HepG2 (cell line): ENCODE measurements around the gene LPIN3. TPM values are rescaled to one million over a fixed set of nuclear protein-coding genes. Genes with fewer than 3 reads are reported as not detected.

Experiments
- ATAC-seq: fragments of 200-7000 bp; cut with Tn5 transposase; 3 replicates; pipeline ENCODE4 v1.9.1; 2020; ENCODE audit warnings: mild to moderate bottlenecking, moderate library complexity
- BruUV-seq: library from RNA; stranded (reverse); fragments of 400-500 nt; replicated peaks from 2 replicates; lab custom pipeline; 2021; lab: Mats Ljungman, UMichigan
- CTCF ChIA-PET: fragments of 300-600 bp; formaldehyde crosslinking; extraction: SDS; loops from one replicate; lab custom pipeline; 2021; ENCODE audit warnings: low total read pairs, inconsistent platforms, low intra/inter-chr PET ratio; lab: Yijun Ruan, JAX
- POLR2A ChIA-PET: fragments of 350-600 bp; sonication (Branson Sonifier 250); formaldehyde crosslinking; loops from one replicate; lab custom pipeline; 2020; ENCODE audit warnings: antibody characterized with exemption, inconsistent platforms; lab: Yijun Ruan, JAX
- DNase-seq: peaks from one replicate; pipeline ENCODE4 v3.0.0-alpha.2; 2015; ENCODE audit warnings: low spot score
- FAIRE-seq: peaks from 3 replicates; lab custom pipeline; 2011; peaks lifted over from hg19 to GRCh38; lab: Jason Lieb, UNC
- H2AFZ ChIP-seq: one replicate; pipeline ENCODE4 v1.6.1; 2011; ENCODE audit warnings: low read length, inconsistent platforms
- H3K27ac ChIP-seq: fragments of 300-600 bp; 3 replicates; pipeline ENCODE4 v1.8.0; 2011; ENCODE audit warnings: mixed run types, mild to moderate bottlenecking, mixed read lengths, low read length, inconsistent platforms; ENCODE audit not compliant: insufficient read depth; ENCODE audit errors: extremely low read length
- H3K27me3 ChIP-seq, 2 experiments: fragments of 200-600 bp in 1 of 2; 2 replicates in 1 of 2; 3 replicates in 1 of 2; pipeline versions ENCODE4 v1.6.0 to v1.8.0; 2011; ENCODE audit warnings: low read length in 2 of 2, mild to moderate bottlenecking in 2 of 2, moderate library complexity in 2 of 2, inconsistent platforms in 1 of 2; ENCODE audit not compliant: insufficient read depth in 2 of 2, control insufficient read depth in 1 of 2
- H3K36me3 ChIP-seq, 2 experiments: fragments of 200-600 bp in 1 of 2; replicated peaks in 1 of 2; 2 replicates in 1 of 2; 3 replicates in 1 of 2; pipeline versions ENCODE4 v1.5.1 to v1.8.0; 2011; ENCODE audit warnings: low read length in 2 of 2, inconsistent platforms in 1 of 2; ENCODE audit not compliant: insufficient read depth in 2 of 2, control insufficient read depth in 1 of 2
- H3K4me1 ChIP-seq: 2 replicates; pipeline ENCODE4 v1.5.1; 2012; ENCODE audit warnings: low read length, inconsistent platforms; ENCODE audit not compliant: insufficient read depth
- H3K4me2 ChIP-seq: 2 replicates; pipeline ENCODE4 v1.6.0; 2011; ENCODE audit warnings: low read depth, low read length, inconsistent platforms
- H3K4me3 ChIP-seq, 3 experiments: fragments of 200-600 bp in 1 of 3; sonication (generic), shearing (Covaris generic) in 1 of 3; replicated peaks in 1 of 3; 2 replicates each; pipeline ENCODE4 v1.5.1; 2011 to 2016; ENCODE audit warnings: low read length in 3 of 3, inconsistent platforms in 2 of 3, low read depth in 2 of 3, mild to moderate bottlenecking in 2 of 3, control low read depth in 1 of 3, mixed read lengths in 1 of 3; ENCODE audit not compliant: insufficient read depth in 1 of 3
- H3K79me2 ChIP-seq: one replicate; pipeline ENCODE4 v1.6.1; 2011; ENCODE audit warnings: low read length, inconsistent platforms; ENCODE audit not compliant: insufficient read depth
- H3K9ac ChIP-seq: 2 replicates; pipeline ENCODE4 v1.6.0; 2011; ENCODE audit warnings: mild to moderate bottlenecking, low read depth, low read length, inconsistent platforms; ENCODE audit not compliant: insufficient read depth
- H3K9me3 ChIP-seq: 2 replicates; pipeline ENCODE4 v1.5.1; 2012; ENCODE audit warnings: mild to moderate bottlenecking, low read length
- H4K20me1 ChIP-seq: 2 replicates; pipeline ENCODE4 v1.6.0; 2011; ENCODE audit warnings: inconsistent platforms, mild to moderate bottlenecking, low read length, moderate library complexity; ENCODE audit not compliant: insufficient read depth
- CREM ChIP-seq, 2 experiments: sonication (generic) in 1 of 2; formaldehyde crosslinking in 1 of 2; IDR thresholded peaks; 2 replicates each; pipeline versions ENCODE4 v1.4.0 to v1.6.1; 2016 to 2020; ENCODE audit warnings: antibody characterized with exemption in 1 of 2, mild to moderate bottlenecking in 1 of 2, missing genetic modification reagents in 1 of 2
- ETV6 ChIP-seq: sonication (generic); formaldehyde crosslinking; conservative IDR thresholded peaks from 2 replicates; pipeline ENCODE4 v1.4.0; 2020; ENCODE audit warnings: missing genetic modification reagents
- FOXO1 ChIP-seq: sonication (generic); formaldehyde crosslinking; IDR thresholded peaks from 2 replicates; pipeline ENCODE4 v1.4.0; 2020; ENCODE audit warnings: missing genetic modification reagents
- JDP2 ChIP-seq: sonication (generic); formaldehyde crosslinking; IDR thresholded peaks from 2 replicates; pipeline ENCODE4 v1.8.1; 2022; ENCODE audit warnings: missing genetic modification reagents, borderline replicate concordance
- PHF8 ChIP-seq: sonication (generic); formaldehyde crosslinking; IDR thresholded peaks from 2 replicates; pipeline ENCODE4 v1.5.0; 2020; ENCODE audit warnings: missing genetic modification reagents
- ZBTB21 ChIP-seq: sonication (generic); formaldehyde crosslinking; IDR thresholded peaks from 2 replicates; pipeline ENCODE4 v1.4.0; 2020; ENCODE audit warnings: missing genetic modification reagents
- ZNF572 ChIP-seq: sonication (generic); formaldehyde crosslinking; IDR thresholded peaks from 2 replicates; pipeline ENCODE4 v1.5.1; 2020; ENCODE audit warnings: mild to moderate bottlenecking, missing genetic modification reagents
- ZSCAN20 ChIP-seq: sonication (generic); formaldehyde crosslinking; IDR thresholded peaks from 2 replicates; pipeline ENCODE4 v1.4.0; 2020; ENCODE audit warnings: missing genetic modification reagents, mild to moderate bottlenecking, borderline replicate concordance
- WGBS: methylation state at CpG from one replicate; pipeline ENCODE4 v1.1.6; 2017; ENCODE audit warnings: low lambda C conversion rate; 5-methylcytosine and 5-hydroxymethylcytosine counted together
- in situ Hi-C: cut with HindIII; loops from 2 replicates; pipeline ENCODE4 v1.10.0; 2017; ENCODE audit warnings: low pct_unique_long_range_greater_than_20kb; ENCODE audit not compliant: extremely low pct_ligation_motif_present
- intact Hi-C: fragments of 100-400 bp; cut with micrococcal nuclease; formaldehyde crosslinking; loops from one replicate; pipeline ENCODE4 v1.10.0; 2022; ENCODE audit not compliant: unreplicated experiment
- polyA plus RNA-seq, 8 experiments: library from polyadenylated mRNA; depleted of rRNA in 3 of 8; stranded (reverse) in 7 of 8; unstranded in 1 of 8; fragments of >200 nt; fragmentation: Illumina TruSeq in 4 of 8; extraction: Trizol in 4 of 8; gene quantifications; 2 replicates each; pipeline versions ENCODE4 v1.2.1 to v1.2.3, GENCODE V29; 2011 to 2016; ENCODE audit warnings: low read depth in 4 of 8, missing spikeins in 1 of 8, mixed read lengths in 1 of 8; ENCODE audit not compliant: insufficient read depth in 1 of 8
- total RNA-seq, 5 experiments: library from RNA; depleted of rRNA; stranded (reverse); fragments of >200 nt; fragmentation: Illumina TruSeq; extraction: Trizol; gene quantifications; 2 replicates each; pipeline ENCODE4 v1.2.3, GENCODE V29; 2016; ENCODE audit warnings: low read depth in 1 of 5
- TF ChIP-seq, protein P1 (sequence below): sonication (generic); formaldehyde crosslinking; IDR thresholded peaks from 2 replicates; pipeline ENCODE4 v1.4.0; 2020; ENCODE audit warnings: missing genetic modification reagents
- TF ChIP-seq, protein P2 (sequence below): sonication (generic); formaldehyde crosslinking; IDR thresholded peaks from 2 replicates; pipeline ENCODE4 v1.4.0; 2020; ENCODE audit warnings: missing genetic modification reagents, borderline replicate concordance
- TF ChIP-seq, protein P3 (sequence below): sonication (generic); formaldehyde crosslinking; conservative IDR thresholded peaks from 2 replicates; pipeline ENCODE4 v1.4.0; 2020; ENCODE audit warnings: missing genetic modification reagents
- TF ChIP-seq, protein P4 (sequence below): sonication (generic); formaldehyde crosslinking; IDR thresholded peaks from 2 replicates; pipeline ENCODE4 v1.9.0; 2021; ENCODE audit warnings: missing genetic modification reagents, borderline replicate concordance

The LPIN3 gene
- total and polyA plus RNA-seq, 2 of the 13 experiments (the other 11 are each of a cell fraction or from before 2014, with no cell fraction given): 14.2 to 28.6 TPM

DNA sequence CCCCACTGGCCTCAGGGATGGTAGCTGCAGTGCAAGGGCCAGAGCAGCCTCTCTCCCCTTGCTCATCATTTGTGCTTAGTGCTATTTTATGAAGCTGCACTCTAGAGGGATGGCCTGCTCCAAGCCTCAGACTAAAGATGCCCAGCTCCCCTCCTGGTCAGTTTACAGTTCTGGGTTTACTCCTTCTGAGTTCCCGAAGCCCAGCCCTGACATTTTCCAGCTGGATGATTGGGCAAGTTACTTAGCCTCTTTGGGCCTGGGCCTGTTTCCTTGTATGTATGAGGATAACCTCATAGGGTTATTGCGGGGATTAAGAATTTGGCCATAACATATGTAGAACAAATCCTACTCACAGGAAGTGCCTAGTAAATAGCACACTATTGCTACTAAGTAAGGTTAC, 57.8 kb downstream of the LPIN3 start:
- Histone ChIP-seq H3K4me2 (no peak overlapping the region), H4K20me1 (no peaks in the 10 kb centered on the region), H3K27ac (no peak overlapping the region), H2AFZ (no peak overlapping the region)
- BruUV-seq: no TSS peak
- ATAC-seq: 0 out of 3 replicates have a peak, but pooled peaks have one; percentile 2
- intact Hi-C loops: no loop called here
- CTCF ChIA-PET: no interaction called here
- FAIRE-seq: no peak
- TF ChIP-seq ZBTB21 (CRISPR knock-in tag) (no peak), CREM (IDR thresholded peaks at IDR 0.05) (no peak), CREM (CRISPR knock-in tag; IDR thresholded peaks at IDR 0.05) (no peak), ETV6 (no peak), PHF8 (no peak), JDP2 (CRISPR knock-in tag) (no peak), ZSCAN20 (CRISPR knock-in tag) (no peak), ZNF572 (CRISPR knock-in tag) (no peak), FOXO1 (no peak)
- TF ChIP-seq, protein P1, sequence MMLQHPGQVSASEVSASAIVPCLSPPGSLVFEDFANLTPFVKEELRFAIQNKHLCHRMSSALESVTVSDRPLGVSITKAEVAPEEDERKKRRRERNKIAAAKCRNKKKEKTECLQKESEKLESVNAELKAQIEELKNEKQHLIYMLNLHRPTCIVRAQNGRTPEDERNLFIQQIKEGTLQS (CRISPR knock-in tag): no peak
- TF ChIP-seq, protein P2, sequence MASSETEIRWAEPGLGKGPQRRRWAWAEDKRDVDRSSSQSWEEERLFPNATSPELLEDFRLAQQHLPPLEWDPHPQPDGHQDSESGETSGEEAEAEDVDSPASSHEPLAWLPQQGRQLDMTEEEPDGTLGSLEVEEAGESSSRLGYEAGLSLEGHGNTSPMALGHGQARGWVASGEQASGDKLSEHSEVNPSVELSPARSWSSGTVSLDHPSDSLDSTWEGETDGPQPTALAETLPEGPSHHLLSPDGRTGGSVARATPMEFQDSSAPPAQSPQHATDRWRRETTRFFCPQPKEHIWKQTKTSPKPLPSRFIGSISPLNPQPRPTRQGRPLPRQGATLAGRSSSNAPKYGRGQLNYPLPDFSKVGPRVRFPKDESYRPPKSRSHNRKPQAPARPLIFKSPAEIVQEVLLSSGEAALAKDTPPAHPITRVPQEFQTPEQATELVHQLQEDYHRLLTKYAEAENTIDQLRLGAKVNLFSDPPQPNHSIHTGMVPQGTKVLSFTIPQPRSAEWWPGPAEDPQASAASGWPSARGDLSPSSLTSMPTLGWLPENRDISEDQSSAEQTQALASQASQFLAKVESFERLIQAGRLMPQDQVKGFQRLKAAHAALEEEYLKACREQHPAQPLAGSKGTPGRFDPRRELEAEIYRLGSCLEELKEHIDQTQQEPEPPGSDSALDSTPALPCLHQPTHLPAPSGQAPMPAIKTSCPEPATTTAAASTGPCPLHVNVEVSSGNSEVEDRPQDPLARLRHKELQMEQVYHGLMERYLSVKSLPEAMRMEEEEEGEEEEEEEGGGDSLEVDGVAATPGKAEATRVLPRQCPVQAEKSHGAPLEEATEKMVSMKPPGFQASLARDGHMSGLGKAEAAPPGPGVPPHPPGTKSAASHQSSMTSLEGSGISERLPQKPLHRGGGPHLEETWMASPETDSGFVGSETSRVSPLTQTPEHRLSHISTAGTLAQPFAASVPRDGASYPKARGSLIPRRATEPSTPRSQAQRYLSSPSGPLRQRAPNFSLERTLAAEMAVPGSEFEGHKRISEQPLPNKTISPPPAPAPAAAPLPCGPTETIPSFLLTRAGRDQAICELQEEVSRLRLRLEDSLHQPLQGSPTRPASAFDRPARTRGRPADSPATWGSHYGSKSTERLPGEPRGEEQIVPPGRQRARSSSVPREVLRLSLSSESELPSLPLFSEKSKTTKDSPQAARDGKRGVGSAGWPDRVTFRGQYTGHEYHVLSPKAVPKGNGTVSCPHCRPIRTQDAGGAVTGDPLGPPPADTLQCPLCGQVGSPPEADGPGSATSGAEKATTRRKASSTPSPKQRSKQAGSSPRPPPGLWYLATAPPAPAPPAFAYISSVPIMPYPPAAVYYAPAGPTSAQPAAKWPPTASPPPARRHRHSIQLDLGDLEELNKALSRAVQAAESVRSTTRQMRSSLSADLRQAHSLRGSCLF (CRISPR knock-in tag): no peak
- TF ChIP-seq, protein P3, sequence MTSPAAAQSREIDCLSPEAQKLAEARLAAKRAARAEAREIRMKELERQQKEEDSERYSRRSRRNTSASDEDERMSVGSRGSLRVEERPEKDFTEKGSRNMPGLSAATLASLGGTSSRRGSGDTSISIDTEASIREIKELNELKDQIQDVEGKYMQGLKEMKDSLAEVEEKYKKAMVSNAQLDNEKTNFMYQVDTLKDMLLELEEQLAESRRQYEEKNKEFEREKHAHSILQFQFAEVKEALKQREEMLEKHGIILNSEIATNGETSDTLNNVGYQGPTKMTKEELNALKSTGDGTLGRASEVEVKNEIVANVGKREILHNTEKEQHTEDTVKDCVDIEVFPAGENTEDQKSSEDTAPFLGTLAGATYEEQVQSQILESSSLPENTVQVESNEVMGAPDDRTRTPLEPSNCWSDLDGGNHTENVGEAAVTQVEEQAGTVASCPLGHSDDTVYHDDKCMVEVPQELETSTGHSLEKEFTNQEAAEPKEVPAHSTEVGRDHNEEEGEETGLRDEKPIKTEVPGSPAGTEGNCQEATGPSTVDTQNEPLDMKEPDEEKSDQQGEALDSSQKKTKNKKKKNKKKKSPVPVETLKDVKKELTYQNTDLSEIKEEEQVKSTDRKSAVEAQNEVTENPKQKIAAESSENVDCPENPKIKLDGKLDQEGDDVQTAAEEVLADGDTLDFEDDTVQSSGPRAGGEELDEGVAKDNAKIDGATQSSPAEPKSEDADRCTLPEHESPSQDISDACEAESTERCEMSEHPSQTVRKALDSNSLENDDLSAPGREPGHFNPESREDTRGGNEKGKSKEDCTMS: no peak
- TF ChIP-seq, protein P4, sequence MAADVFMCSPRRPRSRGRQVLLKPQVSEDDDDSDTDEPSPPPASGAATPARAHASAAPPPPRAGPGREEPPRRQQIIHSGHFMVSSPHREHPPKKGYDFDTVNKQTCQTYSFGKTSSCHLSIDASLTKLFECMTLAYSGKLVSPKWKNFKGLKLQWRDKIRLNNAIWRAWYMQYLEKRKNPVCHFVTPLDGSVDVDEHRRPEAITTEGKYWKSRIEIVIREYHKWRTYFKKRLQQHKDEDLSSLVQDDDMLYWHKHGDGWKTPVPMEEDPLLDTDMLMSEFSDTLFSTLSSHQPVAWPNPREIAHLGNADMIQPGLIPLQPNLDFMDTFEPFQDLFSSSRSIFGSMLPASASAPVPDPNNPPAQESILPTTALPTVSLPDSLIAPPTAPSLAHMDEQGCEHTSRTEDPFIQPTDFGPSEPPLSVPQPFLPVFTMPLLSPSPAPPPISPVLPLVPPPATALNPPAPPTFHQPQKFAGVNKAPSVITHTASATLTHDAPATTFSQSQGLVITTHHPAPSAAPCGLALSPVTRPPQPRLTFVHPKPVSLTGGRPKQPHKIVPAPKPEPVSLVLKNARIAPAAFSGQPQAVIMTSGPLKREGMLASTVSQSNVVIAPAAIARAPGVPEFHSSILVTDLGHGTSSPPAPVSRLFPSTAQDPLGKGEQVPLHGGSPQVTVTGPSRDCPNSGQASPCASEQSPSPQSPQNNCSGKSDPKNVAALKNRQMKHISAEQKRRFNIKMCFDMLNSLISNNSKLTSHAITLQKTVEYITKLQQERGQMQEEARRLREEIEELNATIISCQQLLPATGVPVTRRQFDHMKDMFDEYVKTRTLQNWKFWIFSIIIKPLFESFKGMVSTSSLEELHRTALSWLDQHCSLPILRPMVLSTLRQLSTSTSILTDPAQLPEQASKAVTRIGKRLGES: no peak
- TF ChIP-seq, all 625 proteins: peak for 0
- POLR2A ChIA-PET: interaction anchor here (1.4 kb wide), 1 partner anchor 11 kb away, joined by 4 read pairs; no protein-coding TSS in a partner anchor
- DNase-seq: no peak
- no peaks in the 10 kb centered on the region for H3K27me3 ChIP-seq
- H3K9me3 ChIP-seq: no peaks in the 10 kb centered on the region
- peaks cover 21% of the 10 kb centered on the region for H3K4me1 ChIP-seq
- no peak overlapping the region for H3K4me3 ChIP-seq
- 60% methylated on average over 2 of the region's 2 CpGs for WGBS
- no peaks in the 10 kb centered on the region for H3K79me2 ChIP-seq
- in situ Hi-C loops: no loop called here
- no peak overlapping the region for H3K9ac ChIP-seq
- peaks cover 2 to 4% of the 10 kb centered on the region in 2 experiments; a peak in 2 of 5 replicates for H3K36me3 ChIP-seq
